Liver (tissue), 3 donors: ENCODE measurements around the gene SRPX.

Source experiments
- GABPA ChIP-seq, 2 donors: IDR thresholded peaks in 1 of 2; conservative IDR thresholded peaks in 1 of 2; 2 replicates each; pipeline ENCODE4 v1.6.1; 2016; ENCODE audit warnings: antibody characterized with exemption in 2 of 2, mild to moderate bottlenecking in 1 of 2, moderate library complexity in 1 of 2
- RAD21 ChIP-seq, 2 donors: IDR thresholded peaks; 2 replicates each; pipeline ENCODE4 v1.6.1; 2016; ENCODE audit warnings: antibody characterized with exemption in 2 of 2, mild to moderate bottlenecking in 2 of 2
- TF ChIP-seq, protein P1 (sequence below): fragments of 150-350 bp; IDR thresholded peaks from 2 replicates; pipeline ENCODE4 v1.5.1; 2017; ENCODE audit warnings: improper control_type of control experiment, low read depth, low read length; ENCODE audit not compliant: missing input control
- donor health status: healthy.
- donor health status: healthy.

DNA sequence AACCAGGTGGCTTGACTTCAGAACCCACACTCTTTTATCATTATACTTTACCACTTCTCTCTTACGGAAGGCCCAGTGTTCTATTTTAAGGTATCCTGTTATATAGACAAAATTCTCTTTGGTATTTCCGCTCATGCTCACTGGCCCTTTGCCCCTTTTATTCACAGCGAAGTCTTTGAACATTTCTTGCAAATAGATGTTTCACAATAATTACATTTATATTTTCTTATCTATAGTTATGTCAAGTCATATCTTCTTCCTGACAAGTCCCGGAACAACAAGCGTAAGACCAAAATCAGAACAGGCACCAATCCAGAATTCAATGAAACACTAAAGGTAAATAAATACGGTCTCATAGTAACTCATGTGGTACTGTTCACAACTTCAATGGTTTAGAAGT, 112.3 kb downstream of the SRPX start:
- TF ChIP-seq, protein P1, sequence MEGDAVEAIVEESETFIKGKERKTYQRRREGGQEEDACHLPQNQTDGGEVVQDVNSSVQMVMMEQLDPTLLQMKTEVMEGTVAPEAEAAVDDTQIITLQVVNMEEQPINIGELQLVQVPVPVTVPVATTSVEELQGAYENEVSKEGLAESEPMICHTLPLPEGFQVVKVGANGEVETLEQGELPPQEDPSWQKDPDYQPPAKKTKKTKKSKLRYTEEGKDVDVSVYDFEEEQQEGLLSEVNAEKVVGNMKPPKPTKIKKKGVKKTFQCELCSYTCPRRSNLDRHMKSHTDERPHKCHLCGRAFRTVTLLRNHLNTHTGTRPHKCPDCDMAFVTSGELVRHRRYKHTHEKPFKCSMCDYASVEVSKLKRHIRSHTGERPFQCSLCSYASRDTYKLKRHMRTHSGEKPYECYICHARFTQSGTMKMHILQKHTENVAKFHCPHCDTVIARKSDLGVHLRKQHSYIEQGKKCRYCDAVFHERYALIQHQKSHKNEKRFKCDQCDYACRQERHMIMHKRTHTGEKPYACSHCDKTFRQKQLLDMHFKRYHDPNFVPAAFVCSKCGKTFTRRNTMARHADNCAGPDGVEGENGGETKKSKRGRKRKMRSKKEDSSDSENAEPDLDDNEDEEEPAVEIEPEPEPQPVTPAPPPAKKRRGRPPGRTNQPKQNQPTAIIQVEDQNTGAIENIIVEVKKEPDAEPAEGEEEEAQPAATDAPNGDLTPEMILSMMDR, result no peak
- TF ChIP-seq RAD21 (IDR thresholded peaks at IDR 0.05), result no peak
- TF ChIP-seq GABPA (IDR thresholded peaks at IDR 0.05 in 1 of 2, conservative IDR thresholded peaks at IDR 0.05 in 1 of 2), result no peak
